SK-MEL-5 (cell line): Measurements from ENCODE around the gene HYI. TPM values are rescaled to one million over a fixed set of nuclear protein-coding genes. Genes with fewer than 3 reads are reported as not detected.
"Not testable (repeated sequence)": the region's sequence is repeated elsewhere in the genome, so short reads cannot be mapped to it uniquely, and the experiment has no call there.

Source experiments
- DNase-seq: peaks from one replicate; pipeline ENCODE4 v3.0.0-alpha.2; 2016; ENCODE audit warnings: low read depth, low spot score
- in situ Hi-C: cut with HindIII; loops from 2 replicates; pipeline ENCODE4 v1.10.0; 2016; ENCODE audit warnings: low sequenced_read_pairs, high pct_unique_total_duplicates, low pct_unique_long_range_greater_than_20kb
- total RNA-seq: library from RNA; depleted of rRNA; stranded (reverse); fragments of >200 nt; shearing (Covaris generic); gene quantifications from 2 replicates; pipeline ENCODE4 v1.2.3, GENCODE V29; 2014

HYI gene
- total RNA-seq, 1 experiment from 2014 or later = 0.74 TPM

DNA sequence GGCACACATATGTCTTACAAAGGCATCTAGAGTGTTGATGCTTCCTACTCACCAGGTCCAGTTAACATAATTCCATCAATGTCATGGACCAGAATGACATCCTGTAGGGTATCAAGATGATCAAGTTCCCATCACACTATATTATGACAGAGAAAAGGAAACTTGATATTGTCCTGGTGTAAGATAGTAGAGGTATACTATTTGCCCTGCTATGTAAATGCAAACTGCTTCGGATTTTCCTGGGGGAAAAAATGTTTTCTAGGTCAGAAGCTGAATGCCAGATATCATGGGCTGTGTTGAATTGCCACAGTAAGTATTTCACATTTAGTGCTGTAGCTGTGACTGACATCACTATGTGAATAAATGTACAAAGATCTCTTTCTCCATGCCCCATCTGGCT lies 16.2 kb upstream of the HYI start:
- no peak for DNase-seq
- in situ Hi-C loops = no loop called here

- no peak for DNase-seq
- in situ Hi-C loops = no loop called here
These were observed 14.7 kb upstream of the HYI start for GRCh38 chr1:43468414-43468813.

GRCh38 chr1:43466403-43466802 lies 12.7 kb upstream of the HYI start:
- no peak for DNase-seq
- in situ Hi-C loops = no loop called here

DNA sequence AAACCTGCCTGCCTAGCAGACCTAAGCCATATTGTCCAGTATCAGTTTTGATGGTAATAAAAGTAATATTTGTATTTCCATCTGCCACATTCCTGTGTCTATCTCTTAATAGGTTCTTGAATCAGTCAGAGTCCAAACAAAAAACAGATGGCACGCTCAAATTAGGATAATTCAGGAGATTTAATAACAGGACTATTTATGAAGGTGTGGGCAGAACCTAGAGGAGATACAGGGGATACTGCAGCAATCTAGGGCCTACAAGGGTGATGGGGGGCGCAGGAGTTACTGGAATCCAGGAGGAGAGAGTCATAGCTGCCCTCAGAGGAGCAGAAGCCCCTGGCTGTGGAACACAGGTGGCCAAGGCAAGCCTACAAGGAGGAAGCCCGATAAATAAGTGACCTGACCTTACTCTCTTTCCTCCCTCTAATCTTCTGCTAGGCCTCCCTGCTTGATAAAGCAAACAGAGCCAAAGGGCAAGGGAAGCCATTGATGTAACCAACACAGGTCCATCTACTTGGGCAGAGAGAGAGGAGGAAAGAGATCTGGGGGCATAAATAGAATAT lies 11.9 kb upstream of the HYI start:
- in situ Hi-C loops = no loop called here
- DNase-seq = no peak

GRCh38 chr1:43464681-43465504 lies 11.2 kb upstream of the HYI start:
- DNase-seq = no peak
- in situ Hi-C loops = no loop called here

DNA sequence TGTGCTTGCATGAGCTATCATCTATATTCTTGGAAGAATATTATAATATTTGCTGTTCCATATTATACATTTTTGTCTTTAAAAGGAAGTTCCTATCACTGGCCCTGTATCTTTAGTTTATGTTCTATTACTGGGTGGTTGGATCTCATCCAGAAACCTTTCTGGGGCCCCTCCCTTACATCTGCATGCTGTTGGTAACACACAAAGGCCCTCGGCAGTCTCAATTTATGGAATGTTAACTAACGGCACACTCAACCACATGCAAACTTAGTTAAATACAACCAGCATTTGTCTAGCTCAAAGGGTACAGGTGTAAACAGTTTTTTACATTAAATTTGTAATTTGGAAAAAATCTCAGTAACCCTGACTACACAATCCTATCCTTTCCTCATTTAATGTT lies 9.7 kb upstream of the HYI start:
- no peak for DNase-seq
- in situ Hi-C loops = no loop called here

- in situ Hi-C loops = no loop called here
These were observed 7.4 kb upstream of the HYI start for GRCh38 chr1:43460988-43461693.

DNA sequence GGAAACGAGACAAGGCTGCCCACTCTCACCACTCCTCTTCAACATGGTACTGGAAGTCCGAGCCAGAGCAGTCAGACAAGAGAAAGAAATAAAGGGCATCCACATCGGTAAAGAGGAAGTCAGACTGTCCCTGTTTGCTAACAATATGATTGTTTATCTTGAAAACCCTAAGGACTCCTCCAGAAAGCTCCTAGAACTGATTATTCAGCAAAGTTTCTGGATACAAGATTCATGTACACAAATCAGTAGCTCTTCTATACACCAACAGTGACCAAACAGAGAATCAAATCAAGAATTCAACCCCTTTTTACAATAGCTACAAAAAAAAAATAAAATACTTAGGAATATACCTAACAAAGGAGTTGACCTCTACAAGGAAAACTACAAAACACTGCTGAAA lies 4.6 kb upstream of the HYI start:
- DNase-seq, in situ Hi-C loops: not testable (repeated sequence)

More at GRCh38 chr1:43460988-43461693, 7.4 kb upstream of the HYI start:
- no peak for DNase-seq

- DNase-seq = no peak
These were observed 1.6 kb upstream of the HYI start for GRCh38 chr1:43455213-43455889.

DNA sequence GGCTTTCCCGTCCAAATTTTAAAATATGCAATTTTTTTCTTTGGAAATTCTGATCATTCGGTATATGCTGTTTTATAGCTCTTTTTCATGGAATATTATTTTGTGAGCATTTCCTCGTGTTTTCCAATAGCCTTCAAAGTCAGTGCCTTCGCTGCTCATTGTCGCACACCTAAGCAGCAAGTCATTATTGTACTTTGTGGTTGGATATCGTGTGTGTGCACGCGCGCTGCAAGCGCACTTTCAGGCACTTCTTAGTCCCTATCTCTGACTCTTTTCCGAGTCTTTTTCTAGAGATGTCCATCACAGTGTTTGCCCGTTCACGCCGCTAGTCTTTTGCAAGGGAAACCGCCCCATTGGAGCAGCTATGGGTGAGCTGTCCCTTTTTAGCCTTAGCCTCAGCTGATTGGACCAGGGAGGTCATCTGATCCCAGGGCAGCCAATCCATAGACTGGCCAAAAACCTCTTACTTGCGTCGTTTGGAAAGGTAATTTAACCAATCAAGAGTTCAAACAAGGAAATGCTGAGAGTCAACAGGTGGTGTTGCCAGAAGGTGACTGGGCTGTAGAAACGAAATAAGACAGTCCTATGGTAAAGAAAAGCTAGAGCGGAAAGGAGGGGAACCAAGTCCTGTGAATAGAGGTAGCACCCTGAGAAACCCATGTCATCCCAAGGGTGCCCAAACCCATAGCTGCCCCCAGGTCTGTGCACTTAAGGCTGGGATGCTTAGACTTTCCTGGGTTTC lies 710 bp upstream of the HYI start:
- peak; percentile 20 for DNase-seq
- in situ Hi-C loops = no loop called here

More at GRCh38 chr1:43455213-43455889, 1.6 kb upstream of the HYI start:
- in situ Hi-C loops = no loop called here

DNA sequence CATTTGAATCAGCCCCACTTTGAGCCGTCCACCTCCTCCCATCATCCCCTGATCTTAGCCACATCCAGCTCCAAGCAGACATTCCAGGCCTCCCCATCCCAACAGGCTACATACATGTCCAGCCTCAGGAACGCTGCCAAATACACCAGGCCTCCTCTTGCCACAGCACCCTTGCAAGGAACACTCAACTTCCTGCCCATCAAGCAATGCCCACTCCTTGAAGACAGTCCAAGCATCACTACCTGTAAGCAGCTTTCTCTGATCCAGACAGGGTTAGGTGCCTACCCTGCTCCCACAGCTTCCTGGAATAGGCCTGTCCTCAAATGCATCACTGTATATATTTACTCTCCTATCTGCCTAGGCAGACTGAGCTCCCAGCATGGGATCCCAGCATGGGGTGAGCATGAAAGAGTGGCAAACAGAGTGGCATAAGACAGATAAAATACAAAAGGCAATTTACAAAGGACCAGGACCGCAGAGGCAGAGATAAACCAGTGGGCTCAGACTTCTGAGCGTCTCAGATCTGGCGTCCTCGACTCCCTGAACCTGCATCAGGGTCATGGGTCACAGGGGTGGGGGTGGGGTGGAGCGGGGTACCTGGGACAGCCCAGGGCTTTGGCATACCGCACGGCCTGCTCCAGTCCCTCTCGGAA lies 816 bp downstream of the HYI start:
- in situ Hi-C loops = no loop called here
- DNase-seq = no peak

- in situ Hi-C loops = no loop called here
- DNase-seq = no peak
These were observed 1.8 kb downstream of the HYI start for GRCh38 chr1:43451701-43452532.

DNA sequence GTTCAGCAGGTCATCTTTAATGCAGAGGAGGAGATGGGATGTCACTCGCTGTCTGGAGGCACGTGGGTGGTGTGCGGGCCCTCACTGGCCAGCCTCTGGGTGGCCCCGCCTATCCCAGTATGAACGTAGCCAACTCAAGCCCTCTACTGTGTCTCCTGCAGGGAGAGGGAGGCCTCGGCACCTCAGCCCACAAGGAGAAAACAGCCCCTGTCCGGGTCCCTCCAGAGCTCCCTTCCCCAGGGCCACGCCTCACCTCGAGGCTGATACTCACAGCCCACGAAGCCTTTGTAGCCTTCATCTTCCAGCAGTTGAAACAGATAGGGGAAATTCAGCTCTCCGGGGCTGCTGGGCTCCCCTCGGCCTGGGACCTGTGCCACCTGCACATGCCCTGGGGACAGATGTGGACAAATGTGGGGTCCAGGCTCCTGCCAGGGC lies 2.6 kb downstream of the HYI start:
- DNase-seq = no peak
- in situ Hi-C loops = no loop called here

- no peak for DNase-seq
- in situ Hi-C loops = no loop called here
These were observed 3.3 kb downstream of the HYI start for GRCh38 chr1:43450251-43450941.

- in situ Hi-C loops = no loop called here
- DNase-seq = no peak
These were observed 4.0 kb downstream of the HYI start for GRCh38 chr1:43449708-43450069.
